SK-N-MC (cell line): Measurements from ENCODE around the gene PRKG1.

Experiments
- FOXP2 ChIP-seq: optimal IDR thresholded peaks from 2 replicates; pipeline ENCODE3; 2011; ENCODE audit warnings: mild to moderate bottlenecking, moderate library complexity; ENCODE audit not compliant: insufficient read depth; ENCODE audit errors: extremely low read length, control extremely low read depth
- POLR2AphosphoS5 ChIP-seq: IDR thresholded peaks from 2 replicates; pipeline ENCODE4 v1.6.1; 2012; ENCODE audit warnings: mild to moderate bottlenecking, low read depth, low read length, borderline replicate concordance

- no peak for TF ChIP-seq POLR2AphosphoS5
- no peak for TF ChIP-seq FOXP2
Observed at GRCh38 chr10:52020173-52020572, 945.9 kb downstream of the PRKG1 start.
